GM18505 (cell line): ENCODE results near the gene NOP10.

Experiments
- ATAC-seq: cut with Tn5 transposase; IDR thresholded peaks from one replicate; pipeline ENCODE4 v1.9.1; 2021; ENCODE audit not compliant: unreplicated experiment
- POLR2A ChIP-seq: IDR thresholded peaks from 4 replicates; pipeline ENCODE4 v1.6.1; 2011; ENCODE audit warnings: borderline replicate concordance; ENCODE audit not compliant: insufficient read depth, insufficient read length; ENCODE audit errors: extremely low read depth

NOP10 gene

DNA sequence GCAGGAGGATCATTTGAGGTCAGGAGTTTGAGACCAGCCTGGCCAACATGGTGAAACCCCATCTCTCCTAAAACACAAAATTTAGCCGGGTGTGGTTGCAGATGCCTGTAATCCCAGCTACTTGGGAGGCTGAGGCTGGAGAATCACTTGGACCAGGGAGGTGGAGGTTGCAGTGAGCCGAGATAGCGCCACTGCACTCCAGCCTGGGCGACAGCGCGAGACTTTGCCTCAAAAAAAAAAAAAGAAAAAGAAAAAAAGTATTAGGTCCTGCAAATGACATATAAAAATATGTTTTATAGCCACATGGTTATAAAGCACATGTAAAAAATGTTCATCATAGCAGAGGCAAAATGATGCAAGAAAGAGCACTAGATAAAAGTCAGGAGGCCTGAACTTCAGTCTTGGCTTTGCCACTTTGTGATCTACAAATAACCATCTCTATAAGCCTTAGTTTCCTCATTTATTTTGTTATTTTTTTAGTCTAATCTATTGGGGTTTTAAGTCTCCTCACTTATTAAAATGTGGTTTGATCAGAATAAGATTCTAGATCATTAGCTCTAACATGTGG, 10.3 kb downstream of the NOP10 start:
- no peak for ATAC-seq

DNA sequence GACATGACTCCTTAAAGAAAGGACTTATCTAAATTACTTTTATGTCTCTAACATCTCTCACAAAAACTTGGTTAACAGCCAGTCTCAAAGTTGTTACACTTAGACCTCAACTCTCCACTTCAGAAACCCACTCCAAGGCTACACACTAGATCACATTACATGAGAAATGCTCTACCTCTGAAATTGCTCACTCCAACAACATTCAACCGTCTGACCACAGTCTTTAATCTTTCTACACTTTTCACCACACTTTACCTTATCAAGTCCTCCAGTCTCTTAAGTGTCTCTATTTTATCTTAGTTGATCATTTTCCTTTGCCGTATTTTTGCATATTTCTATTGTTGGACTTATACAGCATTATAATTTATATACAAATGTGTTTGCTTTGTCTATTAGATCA, 11.1 kb downstream of the NOP10 start:
- no peak for ATAC-seq

More for the DNA sequence above, 10.3 kb downstream of the NOP10 start:
- no peak for TF ChIP-seq POLR2A

DNA sequence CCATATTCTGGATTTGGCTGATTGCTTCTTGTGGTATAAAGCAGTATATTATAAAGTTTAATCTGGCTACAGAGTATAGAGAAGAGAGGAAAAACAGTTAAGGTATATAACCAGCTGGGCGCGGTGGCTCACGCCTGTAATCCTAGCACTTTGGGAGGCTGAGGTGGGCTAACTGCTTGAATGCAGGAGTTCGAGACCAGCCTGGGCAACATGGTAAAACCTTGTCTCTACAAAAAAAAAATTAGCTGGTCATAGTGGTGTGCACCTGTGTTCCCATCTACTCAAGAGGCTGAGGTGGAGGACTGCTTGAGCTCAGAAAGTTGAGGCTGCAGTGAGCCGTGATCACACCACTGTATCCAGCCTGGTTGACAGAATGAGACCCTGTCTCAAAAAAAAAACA, 12.7 kb downstream of the NOP10 start:
- no peak for TF ChIP-seq POLR2A
- no peak for ATAC-seq

More for the DNA sequence above, 11.1 kb downstream of the NOP10 start:
- TF ChIP-seq POLR2A: no peak

DNA sequence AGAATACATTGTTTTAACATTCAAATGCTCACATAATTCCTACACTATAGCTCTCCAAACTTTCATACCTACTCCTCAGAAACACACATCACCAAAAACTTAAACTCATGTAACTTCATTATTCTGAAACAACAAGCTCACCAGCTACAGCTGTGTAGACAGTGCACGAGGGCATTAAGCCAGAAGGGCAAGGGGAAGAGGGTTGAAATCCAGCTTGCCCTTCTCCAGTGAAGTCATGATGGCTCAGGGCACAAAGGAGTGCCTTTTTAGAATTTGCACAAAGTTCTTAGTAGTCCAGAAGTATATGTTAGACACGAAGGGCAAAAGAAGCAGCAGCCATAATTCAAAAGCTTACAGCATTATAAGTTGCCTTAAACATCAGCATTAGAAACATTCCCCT, 13.9 kb downstream of the NOP10 start:
- ATAC-seq: no peak
- TF ChIP-seq POLR2A: no peak

DNA sequence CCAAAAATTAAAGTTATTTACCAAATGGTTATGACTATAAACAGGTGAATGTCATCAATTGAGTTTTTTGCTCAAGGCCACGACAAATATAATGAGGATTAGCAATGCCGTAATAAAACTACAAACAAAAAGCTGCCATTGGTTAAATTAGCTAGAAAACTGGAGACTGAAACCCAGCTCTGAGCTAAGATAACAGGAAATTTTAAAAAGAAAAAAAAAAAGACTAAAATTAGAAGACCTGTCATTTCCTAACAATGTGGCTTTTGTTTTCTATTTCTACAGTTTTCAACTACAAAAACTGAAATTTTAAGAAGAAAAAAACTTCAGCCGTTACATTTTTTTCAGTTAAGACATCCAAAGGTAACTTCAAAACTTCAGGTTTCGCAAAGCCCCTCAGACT, 15.0 kb downstream of the NOP10 start:
- ATAC-seq: no peak
- TF ChIP-seq POLR2A: no peak

DNA sequence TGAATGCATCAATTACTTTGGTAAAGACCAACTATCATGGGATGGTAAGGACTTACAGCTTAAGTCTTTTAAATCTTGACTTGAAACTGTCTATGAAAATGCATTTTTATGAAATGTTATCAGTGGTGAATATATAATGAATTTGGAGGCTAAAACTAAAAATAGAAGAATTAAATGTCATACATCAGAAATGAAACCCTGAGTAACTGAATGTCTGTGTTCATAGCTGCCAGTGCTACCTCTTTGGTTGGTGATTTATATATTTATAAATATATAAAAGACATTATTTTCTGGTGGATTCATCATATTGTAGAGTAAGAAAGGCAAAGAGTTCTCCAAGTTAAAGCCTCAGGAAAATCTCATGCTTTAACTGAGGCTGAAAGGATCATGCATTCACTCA, 17.6 kb downstream of the NOP10 start:
- no peak for ATAC-seq

DNA sequence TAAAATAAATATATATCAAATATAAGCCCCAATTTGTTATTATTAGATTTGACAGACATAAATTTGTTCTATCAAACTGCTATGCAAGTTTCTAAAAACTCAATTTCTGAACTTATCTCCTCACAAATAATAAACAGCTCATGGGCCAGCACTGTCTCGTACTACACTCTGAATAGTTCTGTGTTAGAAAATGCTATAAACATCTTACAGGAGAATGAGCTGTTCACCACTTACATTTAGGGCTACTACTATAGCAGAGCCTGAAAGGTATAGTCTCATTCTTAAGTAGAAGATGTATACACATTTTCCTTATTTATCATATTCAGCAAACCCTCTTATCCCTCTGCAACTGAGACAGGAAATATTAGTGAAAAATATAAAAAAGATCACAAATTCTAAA, 18.0 kb downstream of the NOP10 start:
- no peak for TF ChIP-seq POLR2A
- no peak for ATAC-seq

More for the DNA sequence above, 17.6 kb downstream of the NOP10 start:
- TF ChIP-seq POLR2A: no peak

DNA sequence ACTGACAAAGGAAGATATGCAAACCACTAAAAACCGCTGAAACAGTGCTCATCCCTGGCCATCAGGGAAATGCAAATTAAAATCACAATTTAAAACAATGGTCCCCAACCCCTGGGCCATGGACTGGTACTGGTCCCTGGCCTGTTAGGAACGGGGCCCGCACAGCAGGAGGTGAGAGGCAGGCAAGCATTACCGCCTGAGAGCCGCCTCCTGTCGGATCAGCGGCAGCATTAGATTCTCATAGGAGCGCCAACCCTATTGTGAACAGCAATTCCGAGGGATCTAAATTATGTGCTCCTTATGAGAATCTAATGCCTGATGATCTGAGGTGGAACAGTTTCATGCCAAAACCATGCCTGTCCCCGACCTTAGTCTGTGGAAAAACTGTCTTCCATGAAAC, 19.7 kb downstream of the NOP10 start:
- TF ChIP-seq POLR2A: no peak
- no peak for ATAC-seq

DNA sequence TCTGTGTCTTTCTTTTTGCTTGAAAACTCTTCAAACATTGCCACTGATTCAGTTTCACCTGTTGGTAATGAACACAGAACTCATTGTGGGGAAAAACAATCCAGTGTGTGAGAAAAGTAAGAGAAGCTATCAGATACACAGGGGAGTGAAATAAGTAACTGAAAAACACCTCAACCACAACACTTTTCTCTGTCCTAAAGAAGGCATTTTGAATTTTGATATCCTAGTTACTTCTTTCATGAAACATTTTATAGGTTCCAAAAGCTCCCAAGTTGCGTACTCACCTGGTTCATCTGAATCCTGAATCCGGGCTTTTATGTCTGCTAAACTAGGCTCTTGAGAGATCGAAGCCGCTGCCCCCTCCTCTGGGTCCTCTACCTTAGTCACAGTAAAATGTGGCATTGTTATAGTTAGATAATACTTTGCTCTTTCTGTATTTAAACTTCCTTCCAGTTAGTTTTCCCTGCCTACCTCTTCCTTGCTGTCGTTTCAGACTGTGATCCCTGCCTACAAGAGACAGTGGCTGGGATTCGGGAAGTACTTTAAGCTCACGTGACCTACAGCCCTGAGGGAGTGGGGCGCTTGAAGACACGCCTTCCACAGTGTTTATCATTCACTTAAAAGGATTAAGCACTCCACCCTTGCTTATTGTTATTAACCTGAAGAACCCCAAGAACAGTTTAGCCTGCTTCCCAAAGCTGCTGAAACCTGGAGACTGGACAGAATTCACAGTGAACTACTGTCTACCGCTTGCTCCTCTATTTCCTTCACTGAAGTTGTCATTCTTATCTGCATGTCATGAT, 24.5 kb downstream of the NOP10 start:
- ATAC-seq: peak; percentile 55
- TF ChIP-seq POLR2A: peak; percentile 52

DNA sequence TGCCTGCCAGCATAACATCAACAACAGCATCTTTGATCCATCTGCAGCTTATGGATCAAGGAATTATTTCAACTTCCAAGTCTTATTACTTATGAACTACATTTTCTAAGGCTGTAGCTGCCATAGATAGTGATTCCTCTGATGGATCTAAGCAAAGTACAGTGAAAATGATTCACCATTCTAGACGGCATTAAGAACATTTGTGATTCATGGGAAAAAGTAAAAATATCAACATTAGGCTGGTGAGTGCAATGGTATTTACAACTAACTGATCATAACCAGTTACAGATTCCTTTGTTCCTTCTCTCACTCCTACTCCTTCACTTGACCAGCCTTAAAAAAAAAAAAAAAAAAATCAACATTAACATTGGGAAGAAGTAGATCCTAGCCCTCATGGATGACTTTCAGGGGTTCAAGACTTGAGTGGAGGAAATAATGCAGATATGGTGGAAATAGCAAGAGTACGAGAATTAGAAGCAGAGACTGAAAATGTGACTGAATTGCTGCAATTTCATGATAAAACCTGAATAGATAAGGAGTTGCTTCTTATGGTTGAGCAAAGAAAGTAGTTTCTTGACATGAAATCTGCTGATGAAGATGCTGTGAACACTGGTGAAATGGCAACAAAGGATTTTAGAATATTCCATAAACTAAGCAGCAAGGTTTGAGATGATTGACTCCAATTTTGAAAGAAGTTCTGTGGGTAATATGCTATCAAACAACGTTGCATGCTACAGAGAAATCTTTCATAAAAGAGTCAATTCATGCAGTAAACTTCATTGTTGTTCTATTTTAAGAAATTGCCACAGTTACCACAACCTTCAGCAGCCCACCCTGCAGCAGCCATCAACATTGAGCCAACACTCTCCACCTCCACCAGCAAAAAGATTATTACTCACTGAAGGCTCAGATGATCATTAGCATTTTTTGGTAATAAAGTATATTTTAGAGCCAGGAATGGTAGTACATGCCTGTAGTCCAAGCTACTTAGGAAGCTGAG, 28.1 kb downstream of the NOP10 start:
- TF ChIP-seq POLR2A: no peak
- ATAC-seq: no peak

DNA sequence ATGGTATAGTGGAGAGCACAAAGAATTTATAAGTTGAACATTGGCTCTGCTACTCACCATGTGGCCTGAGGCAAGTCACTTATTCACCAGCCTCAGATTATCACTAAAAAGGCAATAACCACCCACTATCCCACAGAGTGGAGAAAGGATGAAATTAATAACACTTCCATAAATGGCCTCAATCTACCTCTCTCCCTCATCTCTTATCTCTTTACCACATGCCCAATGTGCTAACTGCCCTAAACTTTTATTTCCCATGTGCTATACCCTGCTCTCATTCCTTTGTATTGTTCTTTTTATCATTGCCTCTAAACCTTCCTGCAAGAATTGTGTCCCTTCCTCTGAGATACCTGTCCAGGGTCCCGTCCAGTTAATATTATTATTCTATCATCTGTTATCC, 31.4 kb downstream of the NOP10 start:
- TF ChIP-seq POLR2A: no peak
- no peak for ATAC-seq

DNA sequence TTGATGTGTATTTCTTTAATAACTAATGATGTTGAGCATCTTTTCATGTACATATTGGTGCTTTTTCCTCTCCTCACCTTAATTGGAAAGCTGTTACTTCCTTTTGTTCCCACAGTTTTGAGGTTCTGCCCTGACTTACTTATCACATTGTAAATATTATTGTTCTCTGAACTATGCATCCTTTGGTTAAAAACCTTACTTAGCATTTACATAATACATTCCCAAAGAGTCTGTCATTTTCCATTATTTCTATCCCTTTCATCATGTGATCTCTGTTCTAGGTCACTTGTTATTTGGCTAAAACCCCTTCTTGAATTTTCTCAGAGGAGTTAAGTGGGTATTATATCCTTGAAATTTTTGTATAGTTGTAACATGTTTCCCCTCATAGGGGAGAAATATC, 38.3 kb downstream of the NOP10 start:
- ATAC-seq: no peak
- no peak for TF ChIP-seq POLR2A

DNA sequence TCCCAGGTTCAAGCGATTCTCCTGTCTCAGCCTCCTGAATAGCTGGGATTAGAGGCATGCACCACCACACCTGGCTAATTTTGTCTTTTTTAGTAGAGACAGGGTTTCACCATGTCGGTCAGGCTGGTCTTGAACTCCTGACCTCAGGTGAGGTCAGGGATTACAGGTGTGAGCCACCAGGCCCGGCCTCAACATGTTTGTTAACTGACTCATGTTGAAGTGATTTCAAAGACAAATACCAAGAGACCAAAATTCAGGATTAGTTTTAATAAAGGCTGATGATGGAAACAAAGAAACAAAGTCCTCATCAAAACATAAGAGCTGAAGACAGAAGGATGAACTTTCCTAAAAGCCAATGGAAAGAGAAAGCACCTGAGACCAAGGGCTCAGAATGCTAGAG, 41.9 kb downstream of the NOP10 start:
- no peak for ATAC-seq
- TF ChIP-seq POLR2A: no peak

DNA sequence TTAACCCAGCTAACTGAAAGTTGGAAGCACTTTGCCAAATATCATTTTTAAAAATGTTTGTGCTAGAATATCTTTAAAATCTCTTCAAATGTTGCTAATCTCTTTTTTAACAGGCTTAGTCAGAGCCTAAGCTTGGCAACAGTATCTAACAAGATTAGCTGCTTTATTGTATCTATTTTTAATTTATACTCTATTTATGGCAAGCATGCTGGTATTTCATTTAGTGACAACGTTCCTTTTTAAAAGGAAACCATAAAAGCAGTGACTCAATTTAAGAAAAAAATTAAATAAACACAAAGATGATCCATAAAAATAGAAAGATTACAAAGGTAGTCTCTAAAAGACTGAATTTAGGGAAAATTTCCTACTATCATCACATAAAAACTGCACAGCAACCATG, 45.9 kb downstream of the NOP10 start:
- ATAC-seq: no peak
- no peak for TF ChIP-seq POLR2A

DNA sequence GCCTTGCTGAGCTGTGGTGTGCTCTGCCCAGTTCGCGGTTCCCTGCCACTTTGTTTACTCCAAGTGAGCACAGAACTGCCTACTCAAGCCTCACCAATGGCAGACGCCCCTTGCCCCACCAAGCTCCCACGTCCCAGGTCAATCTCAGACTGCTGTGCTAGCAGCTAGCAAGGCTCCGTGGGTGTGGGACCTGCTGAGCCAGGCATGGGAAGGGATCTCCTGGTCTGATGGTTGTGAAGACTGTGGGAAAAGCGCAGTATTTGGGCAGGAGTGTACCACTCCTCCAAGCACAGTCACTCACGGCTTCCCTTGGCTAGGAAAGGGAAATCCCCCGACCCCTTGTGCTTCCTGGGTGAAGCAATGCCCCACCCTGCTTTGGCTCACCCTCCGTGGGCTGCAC, 50.3 kb downstream of the NOP10 start:
- ATAC-seq: no peak
- no peak for TF ChIP-seq POLR2A
